ENCODE results near the gene COPS8.

- no peak for TF ChIP-seq EZH2 (IDR thresholded peaks at IDR 0.05; ENCODE audit: insufficient read depth, low read length)
- no peak for TF ChIP-seq CTCF (IDR thresholded peaks at IDR 0.05; ENCODE audit: insufficient read depth, low read depth, low read length)
Observed at GRCh38 chr2:237083026-237083425, 2.7 kb upstream of the COPS8 start.
